Measurements from ENCODE around the gene PRKN. TPM values are rescaled to one million over a fixed set of nuclear protein-coding genes. Genes with fewer than 3 reads are reported as not detected.

The PRKN gene
- total RNA-seq, 1 experiment from 2014 or later, result 2.0 TPM

- no peak overlapping the region for H3K27ac Mint-ChIP-seq
- Histone ChIP-seq H2AK5ac (ENCODE audit: insufficient read length, low read length) (no peak overlapping the region), H3K27ac (ENCODE audit: insufficient read length, low read depth, low read length) (no peak overlapping the region), H3K4me1 (ENCODE audit: insufficient read depth, low read length) (no peaks in the 10 kb centered on the region), H3K9ac (ENCODE audit: extremely low read depth, insufficient read length, low read length) (no peak overlapping the region), H2BK120ac (ENCODE audit: low read depth, low read length, poor library complexity, severe bottlenecking) (no peak overlapping the region), H4K20me1 (ENCODE audit: control insufficient read depth, insufficient read depth, insufficient read length) (no peaks in the 10 kb centered on the region), H3K79me2 (ENCODE audit: insufficient read depth, low read length) (no peaks in the 10 kb centered on the region), H4K91ac (ENCODE audit: insufficient read length, low read depth, low read length) (no peak overlapping the region), H4K5ac (ENCODE audit: insufficient read length, low read depth, low read length) (no peak overlapping the region), H3K4me2 (ENCODE audit: insufficient read depth, insufficient read length, low read length) (no peak overlapping the region), H3K23me2 (ENCODE audit: insufficient read length, low read depth, low read length, poor library complexity, severe bottlenecking) (no peaks in the 10 kb centered on the region), H3K4ac (ENCODE audit: low read depth, low read length) (no peak overlapping the region), H3K9me3 (ENCODE audit: control insufficient read depth, low read depth, low read length) (no peaks in the 10 kb centered on the region), H3K14ac (ENCODE audit: insufficient read depth, low read length) (no peak overlapping the region), H3K79me1 (ENCODE audit: insufficient read depth, low read depth, low read length, poor library complexity, severe bottlenecking) (no peaks in the 10 kb centered on the region), H3K27me3 (ENCODE audit: insufficient read depth, low read length) (no peaks in the 10 kb centered on the region), H2BK20ac (ENCODE audit: low read depth, low read length, poor library complexity, severe bottlenecking) (no peak overlapping the region), H4K8ac (replicated peaks; ENCODE audit: insufficient read length, low read depth, low read length) (no peak overlapping the region), H2BK5ac (ENCODE audit: insufficient read length, low read length) (no peak overlapping the region), H2BK12ac (ENCODE audit: insufficient read length, low read depth, low read length) (no peak overlapping the region), H3K18ac (ENCODE audit: insufficient read length, low read depth, low read length) (no peak overlapping the region), H2AFZ (ENCODE audit: low read length) (no peak overlapping the region), H2BK15ac (ENCODE audit: low read depth, low read length) (no peak overlapping the region), H3K23ac (ENCODE audit: insufficient read length, low read depth, low read length) (no peak overlapping the region), H3K56ac (ENCODE audit: insufficient read length, low read depth, low read length) (no peak overlapping the region), H3T11ph (ENCODE audit: low read length) (no peak overlapping the region)
- WGBS (ENCODE audit: extremely low coverage, insufficient read length, low lambda C conversion rate), result no CpG with 5 or more reads among the region's 2 CpGs
- peaks cover 8 to 12% of the 10 kb centered on the region in 2 experiments; a peak in 2 of 4 replicates for H3K4me1 Mint-ChIP-seq
- no peak overlapping the region for H3K4me3 Mint-ChIP-seq
- H3K36me3 Mint-ChIP-seq (ENCODE audit: insufficient read depth in 1 of 3, low read depth in 3 of 3), result no peaks in the 10 kb centered on the region
- TF ChIP-seq CTCF (conservative IDR thresholded peaks at IDR 0.05), result no peak
- H3K9me3 Mint-ChIP-seq, result no peaks in the 10 kb centered on the region
- H3K27me3 Mint-ChIP-seq (ENCODE audit: low read depth), result no peaks in the 10 kb centered on the region
- DNase-seq, result no peak
Measured at GRCh38 chr6:161880056-161880455, 847.5 kb downstream of the PRKN start.
